Measurements from ENCODE around the gene USH2A. TPM values are rescaled to one million over a fixed set of nuclear protein-coding genes. Genes with fewer than 3 reads are reported as not detected.
"Not testable (repeated sequence)": the region's sequence is repeated elsewhere in the genome, so short reads cannot be mapped to it uniquely, and the experiment has no call there.

Gene USH2A
- total and polyA plus RNA-seq, 9 donors, result 0.06 to 0.40 (median 0.09) TPM

- Histone ChIP-seq H3K4me3 (ENCODE audit: low read length) (no peak overlapping the region), H3K27ac (ENCODE audit: low read length) (no peak overlapping the region), H3K27me3 (ENCODE audit: control insufficient read depth, insufficient read depth, low read length) (no peaks in the 10 kb centered on the region), H3K9me3 (replicated peaks; ENCODE audit: control insufficient read depth, low read depth, low read length) (no peaks in the 10 kb centered on the region), H3K36me3 (ENCODE audit: control insufficient read depth, insufficient read depth, low read length) (no peaks in the 10 kb centered on the region), H3K4me1 (ENCODE audit: control insufficient read depth, insufficient read depth, low read length) (peaks cover 4% of the 10 kb centered on the region)
- no CpG with 5 or more reads among the region's 3 CpGs for WGBS (ENCODE audit: insufficient coverage)
- peak; percentile 42 for DNase-seq
Measured at GRCh38 chr1:216168546-216168945, 254.7 kb downstream of the USH2A start.

GRCh38 chr1:216154063-216154462 is 269.2 kb downstream of the USH2A start:
- Histone ChIP-seq H3K4me3 (ENCODE audit: low read length) (no peak overlapping the region), H3K27me3 (ENCODE audit: control insufficient read depth, insufficient read depth, low read length) (no peaks in the 10 kb centered on the region), H3K4me1 (ENCODE audit: control insufficient read depth, insufficient read depth, low read length) (no peaks in the 10 kb centered on the region), H3K27ac (ENCODE audit: low read length) (no peak overlapping the region), H3K36me3 (ENCODE audit: control insufficient read depth, insufficient read depth, low read length) (no peaks in the 10 kb centered on the region), H3K9me3 (replicated peaks; ENCODE audit: control insufficient read depth, low read depth, low read length) (no peaks in the 10 kb centered on the region)
- DNase-seq, result no peak

GRCh38 chr1:216153130-216153529 is 270.1 kb downstream of the USH2A start:
- WGBS (ENCODE audit: insufficient coverage), result 83% methylated on average over 1 of the region's 2 CpGs
- H3K36me3 ChIP-seq (ENCODE audit: control insufficient read depth, insufficient read depth, low read length), result no peaks in the 10 kb centered on the region
- no peaks in the 10 kb centered on the region for H3K27me3 ChIP-seq (ENCODE audit: control insufficient read depth, insufficient read depth, low read length)
- H3K4me3 ChIP-seq (ENCODE audit: low read length), result no peak overlapping the region
- no peaks in the 10 kb centered on the region for H3K4me1 ChIP-seq (ENCODE audit: control insufficient read depth, insufficient read depth, low read length)
- H3K9me3 ChIP-seq (replicated peaks; ENCODE audit: control insufficient read depth, low read depth, low read length), result no peaks in the 10 kb centered on the region
- DNase-seq, result no peak
- no peak overlapping the region for H3K27ac ChIP-seq (ENCODE audit: low read length)

DNA sequence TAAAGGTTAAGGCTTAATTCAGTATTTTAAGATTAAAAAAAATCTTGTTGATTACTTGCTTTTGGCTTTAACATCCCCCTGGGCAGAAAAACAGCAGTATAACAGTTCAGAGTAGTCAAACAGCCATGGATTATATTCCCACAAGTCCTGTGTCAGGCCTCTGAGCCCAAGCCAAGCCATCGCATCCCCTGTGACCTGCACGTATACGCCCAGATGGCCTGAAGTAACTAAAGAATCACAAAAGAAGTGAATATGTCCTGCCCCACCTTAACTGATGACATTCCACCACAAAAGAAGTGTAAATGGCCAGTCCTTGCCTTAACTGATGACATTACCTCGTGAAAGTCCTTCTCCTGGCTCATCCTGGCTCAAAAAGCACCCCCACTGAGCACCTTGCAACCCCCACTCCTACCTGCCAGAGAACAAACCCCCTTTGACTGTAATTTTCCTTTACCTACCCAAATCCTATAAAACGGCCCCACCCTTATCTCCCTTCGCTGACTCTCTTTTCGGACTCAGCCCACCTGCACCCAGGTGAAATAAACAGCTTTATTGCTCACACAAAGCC is 277.7 kb downstream of the USH2A start:
- no CpG with 5 or more reads among the region's 7 CpGs for WGBS (ENCODE audit: insufficient coverage)
- not testable (repeated sequence) for DNase-seq; H3K4me3 ChIP-seq (ENCODE audit: low read length); H3K27ac ChIP-seq (ENCODE audit: low read length); H3K27me3 ChIP-seq (ENCODE audit: control insufficient read depth, insufficient read depth, low read length); H3K9me3 ChIP-seq (replicated peaks; ENCODE audit: control insufficient read depth, low read depth, low read length); H3K4me1 ChIP-seq (ENCODE audit: control insufficient read depth, insufficient read depth, low read length); H3K36me3 ChIP-seq (ENCODE audit: control insufficient read depth, insufficient read depth, low read length)

DNA sequence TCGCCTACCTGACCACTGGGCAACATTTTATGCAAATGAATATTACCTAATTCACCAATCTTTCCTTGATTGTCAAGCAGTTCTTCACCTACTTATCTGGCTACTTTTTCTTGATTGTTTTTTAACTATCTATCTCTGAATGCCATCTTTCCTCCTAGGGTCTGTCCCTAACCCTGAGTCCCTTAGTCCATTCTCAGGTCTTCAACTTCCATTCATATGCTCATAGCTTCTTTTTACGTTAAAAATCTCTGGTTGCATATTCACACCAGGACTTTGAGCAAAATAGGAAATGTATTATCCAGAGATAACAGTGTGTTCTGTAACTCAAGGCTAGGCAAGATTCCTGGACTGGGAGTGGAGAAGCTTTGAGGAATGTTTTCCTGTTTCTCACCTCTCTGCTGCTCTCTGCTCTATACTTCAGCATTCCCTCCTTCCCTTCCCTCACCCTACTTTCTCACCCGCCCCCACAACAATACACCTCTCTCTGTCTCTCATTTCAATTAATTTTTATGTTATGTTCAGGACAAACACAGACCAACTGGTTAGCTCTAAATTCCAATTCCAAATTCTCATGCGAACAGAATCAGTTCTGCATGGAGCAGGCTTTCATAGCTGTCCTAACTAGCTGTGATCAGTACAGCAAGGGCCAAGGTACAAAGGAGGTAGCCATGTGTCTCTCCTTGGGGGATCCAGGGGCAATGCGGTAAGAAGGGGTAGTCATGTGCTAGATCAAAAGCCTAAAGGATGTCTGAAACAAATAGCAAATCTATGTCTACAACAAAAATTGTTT is 278.4 kb downstream of the USH2A start:
- WGBS (ENCODE audit: insufficient coverage), result 73% methylated on average over 2 of the region's 5 CpGs
- Histone ChIP-seq H3K27me3 (ENCODE audit: control insufficient read depth, insufficient read depth, low read length) (no peaks in the 10 kb centered on the region), H3K9me3 (replicated peaks; ENCODE audit: control insufficient read depth, low read depth, low read length) (no peaks in the 10 kb centered on the region)

DNA sequence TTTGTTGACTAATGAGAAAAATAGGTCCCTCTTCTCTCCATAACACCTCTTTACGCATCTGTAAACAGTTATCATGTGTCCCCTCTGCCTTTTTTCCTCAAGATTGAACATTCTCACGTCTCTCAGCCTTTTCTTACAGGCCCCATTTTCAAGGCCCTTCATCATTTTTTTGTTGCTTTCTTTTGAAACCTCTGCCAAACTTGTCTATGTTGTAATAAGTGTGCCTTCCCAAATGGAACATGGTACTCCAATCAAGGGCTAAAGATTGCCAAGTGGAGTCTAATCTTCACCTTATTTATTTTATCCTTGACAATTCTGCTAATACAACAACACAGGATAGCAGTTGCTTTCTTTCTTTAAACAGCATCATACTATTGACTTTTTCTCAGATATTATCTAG is 280.3 kb downstream of the USH2A start:
- peaks cover 3% of the 10 kb centered on the region for H3K4me1 ChIP-seq (ENCODE audit: control insufficient read depth, insufficient read depth, low read length)
- no peak for DNase-seq
- H3K9me3 ChIP-seq (replicated peaks; ENCODE audit: control insufficient read depth, low read depth, low read length), result no peaks in the 10 kb centered on the region
- no peak overlapping the region for H3K4me3 ChIP-seq (ENCODE audit: low read length)
- no peaks in the 10 kb centered on the region for H3K36me3 ChIP-seq (ENCODE audit: control insufficient read depth, insufficient read depth, low read length)
- WGBS (ENCODE audit: insufficient coverage), result 67% methylated on average over 1 of the region's 2 CpGs
- no peaks in the 10 kb centered on the region for H3K27me3 ChIP-seq (ENCODE audit: control insufficient read depth, insufficient read depth, low read length)
- H3K27ac ChIP-seq (ENCODE audit: low read length), result no peak overlapping the region

More for the DNA sequence above, 278.4 kb downstream of the USH2A start:
- DNase-seq, result no peak
- Histone ChIP-seq H3K4me3 (ENCODE audit: low read length) (no peak overlapping the region), H3K27ac (ENCODE audit: low read length) (no peak overlapping the region), H3K36me3 (ENCODE audit: control insufficient read depth, insufficient read depth, low read length) (no peaks in the 10 kb centered on the region), H3K4me1 (ENCODE audit: control insufficient read depth, insufficient read depth, low read length) (peaks cover 3% of the 10 kb centered on the region)

DNA sequence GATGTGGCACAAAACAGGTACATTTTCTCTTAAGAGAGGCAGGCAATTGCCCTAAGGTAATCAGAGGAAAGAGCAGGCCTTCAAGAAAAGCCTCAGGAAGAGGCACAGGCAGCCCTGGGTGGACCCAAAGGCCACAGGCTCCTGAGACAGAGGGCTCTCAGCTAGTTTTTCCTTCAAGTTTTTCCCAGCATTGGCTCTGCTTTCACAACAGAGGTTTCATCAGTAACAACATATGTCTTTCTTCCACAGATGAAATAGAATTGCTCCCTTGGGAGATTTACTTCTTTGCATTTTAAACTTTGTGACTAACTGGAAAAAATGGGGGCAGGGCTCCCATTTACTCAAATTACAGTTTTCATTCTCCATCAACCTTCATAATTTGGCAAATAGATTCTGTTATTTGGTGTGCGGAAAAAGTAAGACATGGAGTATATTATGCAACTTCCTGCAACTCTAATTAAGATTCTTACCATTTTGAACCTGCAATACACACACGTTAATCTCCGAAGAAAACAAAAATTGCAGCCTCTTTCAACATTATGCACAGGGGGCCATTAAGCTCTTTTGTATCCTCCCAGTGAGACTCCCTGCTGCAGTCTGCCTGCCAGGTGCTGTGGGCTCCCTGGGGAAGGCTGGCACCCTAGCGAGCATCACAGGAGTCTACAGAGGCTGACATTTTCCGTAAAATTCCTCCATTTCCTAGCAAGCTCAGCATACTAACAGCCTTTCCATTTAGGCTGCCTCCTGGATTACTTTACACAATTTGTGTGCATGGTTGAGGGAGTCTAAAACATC is 282.3 kb downstream of the USH2A start:
- DNase-seq, result peak; percentile 82
- WGBS (ENCODE audit: insufficient coverage), result 39% methylated on average over 2 of the region's 5 CpGs
- H3K4me3 ChIP-seq (ENCODE audit: low read length), result no peak overlapping the region
- H3K4me1 ChIP-seq (ENCODE audit: control insufficient read depth, insufficient read depth, low read length), result peaks cover 3% of the 10 kb centered on the region
- H3K9me3 ChIP-seq (replicated peaks; ENCODE audit: control insufficient read depth, low read depth, low read length), result no peaks in the 10 kb centered on the region
- H3K27ac ChIP-seq (ENCODE audit: low read length), result peak overlapping the region; percentile 16
- H3K36me3 ChIP-seq (ENCODE audit: control insufficient read depth, insufficient read depth, low read length), result no peaks in the 10 kb centered on the region
- H3K27me3 ChIP-seq (ENCODE audit: control insufficient read depth, insufficient read depth, low read length), result no peaks in the 10 kb centered on the region

DNA sequence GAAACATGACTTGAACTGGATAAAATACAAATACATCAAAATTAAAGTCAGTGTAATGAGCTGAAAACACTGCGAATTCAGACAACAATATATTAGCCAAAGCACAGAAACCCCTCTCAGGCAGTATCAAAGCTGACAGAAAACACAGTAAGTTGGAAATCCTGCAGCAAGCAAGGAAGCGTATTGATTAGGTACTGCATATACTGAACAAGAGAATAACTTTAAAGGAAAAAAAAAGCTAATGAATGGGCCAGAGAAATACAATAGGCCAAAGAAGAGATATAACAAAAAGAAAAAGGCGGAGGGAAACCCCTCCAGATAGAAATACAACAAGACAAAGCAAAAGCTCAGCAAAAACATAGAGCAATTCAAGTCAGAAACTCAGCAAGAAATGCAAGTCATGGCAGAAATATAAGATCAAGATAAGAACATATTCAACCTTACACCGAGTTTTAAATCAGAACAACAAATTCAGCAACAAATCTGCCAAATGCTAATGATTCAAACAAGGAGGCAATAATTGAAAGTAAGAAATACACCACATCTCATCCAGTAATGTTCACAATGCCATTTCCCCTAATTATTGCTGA is 299.0 kb downstream of the USH2A start:
- WGBS (ENCODE audit: insufficient coverage), result no CpG with 5 or more reads among the region's 4 CpGs
- no peaks in the 10 kb centered on the region for H3K4me1 ChIP-seq (ENCODE audit: control insufficient read depth, insufficient read depth, low read length)
- H3K27ac ChIP-seq (ENCODE audit: low read length), result no peak overlapping the region
- DNase-seq, result no peak
- H3K36me3 ChIP-seq (ENCODE audit: control insufficient read depth, insufficient read depth, low read length), result no peaks in the 10 kb centered on the region
- no peaks in the 10 kb centered on the region for H3K9me3 ChIP-seq (replicated peaks; ENCODE audit: control insufficient read depth, low read depth, low read length)
- no peaks in the 10 kb centered on the region for H3K27me3 ChIP-seq (ENCODE audit: control insufficient read depth, insufficient read depth, low read length)
- H3K4me3 ChIP-seq (ENCODE audit: low read length), result no peak overlapping the region

DNA sequence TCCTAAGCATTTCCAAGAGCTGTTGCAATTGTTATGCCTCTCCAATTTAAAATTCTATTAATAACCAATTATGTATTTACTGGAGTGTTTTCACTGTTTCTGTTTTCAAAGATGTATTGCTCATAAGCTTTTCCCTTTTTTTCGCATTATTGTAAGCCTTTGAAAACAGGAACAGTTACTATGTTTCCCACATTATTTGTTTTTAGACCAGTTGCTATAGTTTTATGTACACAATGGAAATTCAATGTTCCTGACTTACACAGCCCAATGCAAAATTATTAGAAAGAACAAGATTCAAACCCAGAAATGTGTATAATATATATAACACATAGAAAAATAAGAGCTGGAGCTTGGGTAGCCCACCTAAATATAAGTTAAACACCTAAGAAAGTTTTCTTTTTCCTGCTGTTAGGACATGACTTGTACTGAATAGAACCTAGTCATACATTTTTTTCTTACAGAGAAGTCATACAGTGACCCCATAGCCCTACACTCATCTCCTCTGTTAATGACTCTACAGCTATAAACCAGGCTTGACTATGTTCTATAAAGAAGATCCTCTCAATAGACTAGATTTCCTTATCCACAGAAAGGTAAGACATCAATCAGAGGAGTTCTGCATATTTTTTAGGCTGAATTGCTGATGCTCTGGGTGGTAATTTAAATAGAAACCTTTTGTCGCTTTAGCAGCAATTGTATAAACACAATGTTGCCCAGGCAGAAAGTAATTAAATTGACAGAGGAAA is 299.6 kb downstream of the USH2A start:
- Histone ChIP-seq H3K4me1 (ENCODE audit: control insufficient read depth, insufficient read depth, low read length) (no peaks in the 10 kb centered on the region), H3K27ac (ENCODE audit: low read length) (no peak overlapping the region), H3K27me3 (ENCODE audit: control insufficient read depth, insufficient read depth, low read length) (no peaks in the 10 kb centered on the region), H3K4me3 (ENCODE audit: low read length) (no peak overlapping the region), H3K9me3 (replicated peaks; ENCODE audit: control insufficient read depth, low read depth, low read length) (no peaks in the 10 kb centered on the region), H3K36me3 (ENCODE audit: control insufficient read depth, insufficient read depth, low read length) (no peaks in the 10 kb centered on the region)
- peak; percentile 72 for DNase-seq
- WGBS (ENCODE audit: insufficient coverage), result no CpG with 5 or more reads among the region's 2 CpGs
